Activated T-helper 1 cell treated with Interleukin-2 at 50 U/mL for 16 hours (primary cell): ENCODE data around the gene FANCL.
"Not testable (repeated sequence)": the region's sequence is repeated elsewhere in the genome, so short reads cannot be mapped to it uniquely, and the experiment has no call there.

Experiments
- DNase-seq: peaks from one replicate; pipeline ENCODE4 v3.0.0-alpha.2; 2020; ENCODE audit warnings: low read depth

Gene FANCL

DNA sequence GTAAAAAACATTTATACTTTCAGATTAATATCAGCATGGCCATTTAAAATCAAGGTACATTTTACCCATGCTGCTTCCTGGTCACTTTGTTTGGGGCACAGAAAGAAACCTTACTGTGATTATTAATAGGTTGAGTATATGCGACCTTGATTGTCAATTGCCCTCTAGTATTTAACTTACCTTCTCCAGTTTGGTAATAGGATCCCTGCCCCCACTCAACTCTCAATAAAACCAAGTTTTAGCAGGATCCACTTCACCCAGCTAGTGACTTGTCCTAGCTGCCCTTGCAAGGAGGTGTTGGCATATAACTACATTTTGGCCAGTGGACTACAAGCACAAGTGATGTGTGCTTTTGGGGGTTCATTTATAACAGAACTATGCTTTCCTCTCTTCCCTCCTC, 34.3 kb downstream of the FANCL start:
- no peak for DNase-seq

DNA sequence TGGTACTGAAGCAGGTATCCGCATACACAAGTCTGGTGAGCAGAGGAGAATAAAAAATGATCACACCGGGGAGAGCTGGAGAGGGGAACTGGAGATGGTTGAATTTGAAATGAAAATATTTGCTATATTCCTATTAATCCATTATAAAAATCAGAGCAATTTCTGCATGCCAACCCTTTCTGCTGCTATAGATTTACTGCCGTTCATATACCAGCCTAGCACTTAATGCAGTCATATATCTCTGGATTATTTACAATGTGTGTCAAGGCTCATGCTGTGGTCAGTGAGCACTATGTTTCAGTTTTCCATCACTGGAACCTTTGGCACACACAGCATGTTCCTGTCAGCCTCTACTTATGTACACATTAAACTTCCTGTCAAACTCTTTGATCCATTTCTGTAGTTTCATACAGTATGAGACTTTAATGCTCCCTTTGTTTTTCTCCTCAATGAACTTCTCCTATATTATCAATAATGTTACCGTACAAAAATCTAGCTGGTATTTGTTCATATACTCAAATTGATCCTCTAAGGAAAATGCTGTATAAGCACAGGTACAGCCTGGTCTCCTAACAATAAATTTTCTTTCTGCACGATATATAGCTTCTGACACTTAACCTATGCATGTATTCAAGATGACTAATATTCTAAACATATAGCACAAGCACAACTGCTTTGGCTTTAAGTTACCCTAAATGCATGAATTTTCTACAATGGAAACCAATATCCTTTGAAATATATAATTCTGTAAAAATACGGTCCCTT, 36.7 kb downstream of the FANCL start:
- DNase-seq = no peak

- no peak for DNase-seq
Observed at GRCh38 chr2:58203018-58203417, 38.1 kb downstream of the FANCL start.

- no peak for DNase-seq
Observed at GRCh38 chr2:58202404-58202803, 38.7 kb downstream of the FANCL start.

- no peak for DNase-seq
Observed at GRCh38 chr2:58197894-58198293, 43.2 kb downstream of the FANCL start.

DNA sequence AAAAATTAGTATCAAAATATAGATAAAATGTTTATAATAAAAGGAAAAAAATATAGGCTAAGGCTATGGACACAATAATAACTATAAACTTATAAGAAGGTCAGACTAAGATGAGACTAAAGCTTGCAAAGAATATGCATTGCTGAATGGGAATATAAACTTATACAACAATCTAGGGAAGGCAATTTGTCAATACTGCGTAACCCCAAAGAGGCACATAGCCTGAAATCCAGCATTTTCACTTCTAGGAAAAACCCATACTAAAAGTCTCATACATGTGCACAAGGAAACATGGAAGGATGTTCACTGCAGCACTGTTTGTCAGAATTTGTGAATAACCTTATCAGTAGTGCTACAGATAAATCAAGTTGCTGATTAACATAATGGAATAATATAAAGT, 45.5 kb downstream of the FANCL start:
- no peak for DNase-seq

DNA sequence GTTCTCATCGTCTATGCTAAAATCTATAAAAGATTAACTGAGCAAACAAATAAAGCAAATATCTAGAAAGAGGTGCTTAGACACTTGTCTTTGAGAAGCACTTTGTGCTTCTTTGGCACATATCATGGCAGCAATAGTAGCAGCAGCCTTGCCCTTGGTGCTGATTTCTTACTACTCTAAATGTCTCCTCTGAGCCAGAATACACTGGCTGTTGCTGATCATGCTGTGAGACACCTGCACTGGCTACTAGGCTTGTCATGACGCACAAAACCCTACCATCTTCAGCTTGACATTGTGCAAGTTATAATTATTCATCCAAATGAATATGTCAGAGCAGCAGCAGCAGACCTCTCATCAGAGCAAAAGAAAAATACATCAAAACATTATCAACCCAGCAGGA, 46.7 kb downstream of the FANCL start:
- DNase-seq = no peak

DNA sequence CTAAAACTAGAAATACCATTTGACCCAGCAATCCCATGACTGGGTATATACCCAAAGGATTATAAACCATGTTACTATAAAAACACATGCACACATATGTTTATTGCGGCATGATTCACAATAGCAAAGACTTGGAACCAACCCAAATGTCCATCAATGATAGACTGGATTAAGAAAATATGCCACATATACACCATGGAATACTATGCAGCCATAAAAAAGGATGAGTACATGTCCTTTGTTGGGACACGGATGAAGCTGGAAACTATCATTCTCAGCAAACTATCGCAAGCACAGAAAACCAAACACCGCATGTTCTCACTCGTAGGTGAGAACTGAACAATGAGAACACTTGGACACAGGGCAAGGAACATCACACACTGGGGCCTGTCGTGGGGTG, 54.1 kb downstream of the FANCL start:
- DNase-seq = not testable (repeated sequence)

DNA sequence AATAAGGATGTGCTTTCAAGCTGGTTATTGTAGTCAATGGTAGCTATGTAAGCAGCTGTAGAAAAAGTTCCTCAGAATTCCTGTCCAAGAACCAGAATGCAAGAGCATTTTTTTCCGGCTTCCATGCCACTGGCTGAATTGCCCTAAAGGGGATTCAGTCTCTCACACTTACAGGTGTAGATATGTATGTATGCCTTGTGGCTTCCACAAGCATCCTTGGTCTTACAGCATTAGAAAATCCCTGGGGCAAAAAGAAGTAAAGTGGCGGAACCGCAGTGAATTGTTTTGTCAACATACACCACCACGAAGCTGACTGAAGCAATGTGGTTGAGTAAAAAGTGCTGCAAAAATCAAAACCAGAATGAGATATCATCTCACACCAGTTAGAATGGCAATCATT, 54.6 kb downstream of the FANCL start:
- DNase-seq = no peak

DNA sequence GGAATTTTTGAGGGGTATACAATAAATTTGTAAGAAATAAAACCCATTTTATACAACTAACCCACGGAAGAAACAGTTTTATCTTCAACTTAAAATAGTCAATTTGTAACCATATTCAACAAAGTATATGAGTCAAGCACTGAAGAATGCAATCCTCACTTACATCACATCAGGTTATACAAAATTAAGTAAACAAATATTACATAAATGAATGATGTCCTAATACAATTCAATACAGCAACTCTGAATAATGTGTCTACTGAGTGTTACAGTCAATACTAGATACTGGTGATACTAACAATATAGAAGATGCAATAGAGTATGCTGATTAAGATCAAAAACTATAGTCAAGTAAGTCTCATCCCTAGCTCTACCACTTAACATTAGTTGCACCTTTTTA, 58.6 kb downstream of the FANCL start:
- no peak for DNase-seq

- no peak for DNase-seq
Observed at GRCh38 chr2:58180635-58181034, 60.5 kb downstream of the FANCL start.

DNA sequence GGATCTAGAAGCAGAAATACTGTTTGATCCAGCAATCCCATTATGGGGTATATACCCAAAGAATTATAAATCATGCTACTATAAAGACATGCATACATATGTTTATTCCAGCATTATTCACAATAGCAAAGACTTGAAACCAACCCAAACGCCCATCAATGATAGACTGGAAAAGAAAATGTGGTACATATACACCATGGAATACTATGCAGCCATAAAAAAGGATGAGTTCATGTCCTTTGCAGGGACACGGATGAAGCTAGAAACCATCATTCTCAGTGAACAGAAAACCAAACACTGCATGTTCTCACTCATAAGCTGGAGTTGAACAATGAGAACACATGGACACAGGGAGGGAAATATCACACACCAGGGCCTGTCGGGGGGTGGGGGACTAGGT, 61.0 kb downstream of the FANCL start:
- DNase-seq = not testable (repeated sequence)

DNA sequence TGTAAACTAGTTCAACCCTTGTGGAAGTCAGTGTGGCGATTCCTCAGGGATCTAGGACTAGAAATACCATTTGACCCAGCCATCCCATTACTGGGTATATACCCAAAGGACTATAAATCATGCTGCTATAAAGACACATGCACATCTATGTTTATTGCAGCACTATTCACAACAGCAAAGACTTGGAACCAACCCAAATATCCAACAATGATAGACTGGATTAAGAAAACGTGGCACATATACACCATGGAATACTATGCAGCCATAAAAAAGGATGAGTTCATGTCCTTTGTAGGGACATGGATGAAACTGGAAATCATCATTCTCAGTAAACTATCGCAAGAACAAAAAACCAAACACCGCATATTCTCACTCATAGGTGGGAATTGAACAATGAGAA, 63.9 kb downstream of the FANCL start:
- DNase-seq = not testable (repeated sequence)

DNA sequence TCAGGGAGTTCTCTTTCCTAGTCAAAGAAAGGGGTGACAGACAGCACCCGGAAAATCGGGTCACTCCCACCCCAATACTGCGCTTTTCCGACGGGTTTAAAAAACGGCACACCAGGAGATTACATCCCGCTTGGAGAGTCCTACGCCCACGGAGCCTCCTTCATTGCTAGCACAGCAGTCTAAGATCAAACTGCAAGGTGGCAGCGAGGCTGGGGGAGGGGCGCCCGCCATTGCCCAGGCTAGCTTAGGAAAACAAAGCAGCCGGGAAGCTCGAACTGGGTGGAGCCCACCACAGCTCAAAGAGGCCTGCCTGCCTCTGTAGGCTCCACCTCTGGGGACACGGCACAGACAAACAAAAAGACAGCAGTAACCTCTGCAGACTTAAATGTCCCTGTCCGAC, 69.3 kb downstream of the FANCL start:
- not testable (repeated sequence) for DNase-seq

DNA sequence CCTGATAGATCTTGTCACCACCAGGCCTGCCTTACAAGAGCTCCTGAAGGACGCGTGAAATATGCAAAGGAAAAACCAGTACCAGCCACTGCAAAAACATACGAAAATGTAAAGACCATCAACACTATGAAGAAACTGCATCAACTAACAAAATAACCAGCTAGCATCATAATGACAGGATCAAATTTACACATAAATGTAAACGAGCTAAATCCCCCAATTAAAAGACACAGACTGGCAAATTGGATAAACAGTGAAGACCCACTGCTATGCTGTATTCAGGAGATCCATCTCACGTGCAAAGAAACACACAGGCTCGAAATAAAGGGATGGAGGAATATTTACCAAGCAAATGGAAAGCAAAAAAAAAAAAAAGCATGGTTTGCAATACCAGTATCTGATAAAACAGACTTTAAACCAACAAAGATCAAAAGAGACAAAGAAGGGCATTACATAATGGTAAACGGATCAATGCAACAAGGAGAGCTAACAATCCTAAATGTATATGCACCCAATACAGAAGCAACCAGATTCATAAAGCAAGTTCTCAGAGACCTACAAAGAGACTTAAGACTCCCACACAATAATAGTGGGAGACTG, 70.7 kb downstream of the FANCL start:
- not testable (repeated sequence) for DNase-seq

- DNase-seq = not testable (repeated sequence)
Observed at GRCh38 chr2:58169845-58170244, 71.3 kb downstream of the FANCL start.

- DNase-seq = not testable (repeated sequence)
Observed at GRCh38 chr2:58168130-58168529, 73.0 kb downstream of the FANCL start.

- DNase-seq = no peak
Observed at GRCh38 chr2:58163913-58164312, 77.2 kb downstream of the FANCL start.

DNA sequence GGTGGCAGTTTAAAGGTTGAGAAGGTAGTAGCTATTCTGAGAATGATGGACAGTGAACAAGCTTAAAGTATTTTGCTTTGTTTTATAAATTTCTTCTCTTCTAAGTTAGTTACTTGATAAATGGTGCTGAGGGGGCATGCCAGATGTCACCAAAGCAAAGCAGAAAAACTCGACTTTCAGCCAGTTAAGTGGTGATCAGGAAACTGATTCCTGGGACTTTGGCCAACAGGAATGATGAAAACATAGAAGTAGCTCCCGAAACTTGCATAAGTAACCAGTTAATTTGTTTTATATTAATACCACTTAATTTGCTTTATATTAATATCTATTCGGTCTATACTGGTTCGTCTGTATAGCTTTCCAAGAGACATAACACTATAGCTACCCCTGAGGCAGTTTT, 82.6 kb downstream of the FANCL start:
- DNase-seq = no peak

GRCh38 chr2:58157754-58158153, 83.4 kb downstream of the FANCL start:
- DNase-seq = no peak

GRCh38 chr2:58156780-58157179, 84.3 kb downstream of the FANCL start:
- DNase-seq = no peak

DNA sequence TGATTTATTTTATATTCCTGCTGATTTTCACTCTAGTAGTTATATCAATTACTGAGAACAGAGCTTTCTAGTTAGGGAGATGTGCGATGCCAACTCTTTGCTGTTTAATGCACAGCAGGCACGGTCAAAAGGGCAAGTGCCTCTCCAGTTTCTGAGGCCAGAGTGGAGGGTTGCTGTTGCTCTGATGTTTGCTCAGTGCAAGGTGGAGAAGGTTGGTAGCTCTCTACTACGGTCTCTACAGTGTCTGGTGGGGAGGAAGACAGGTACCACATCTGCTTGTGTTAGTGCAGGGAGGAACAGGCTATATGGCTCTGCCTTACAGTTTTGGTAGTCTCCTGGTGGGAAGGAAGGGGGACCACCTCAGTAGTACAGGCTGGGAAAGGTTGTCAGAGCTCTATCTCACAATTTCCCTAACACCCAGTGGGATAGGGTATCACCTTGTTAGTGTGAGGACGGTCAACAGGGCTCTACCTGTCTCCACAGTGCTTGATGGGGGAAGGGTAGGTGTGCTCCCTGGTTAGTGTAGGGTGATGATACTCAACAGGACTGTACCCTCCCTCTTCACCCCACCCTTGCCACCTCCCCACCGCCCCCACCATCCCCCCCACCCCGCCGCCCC, 85.9 kb downstream of the FANCL start:
- no peak for DNase-seq

GRCh38 chr2:58146707-58147106, 94.4 kb downstream of the FANCL start:
- no peak for DNase-seq
